ENCODE results near the gene GNB3.

Gene GNB3

GRCh38 chr12:6837370-6838060, 3.2 kb upstream of the GNB3 start:
- DNase-seq (ENCODE audit: low read depth), result no peak

GRCh38 chr12:6838854-6839253, 1.9 kb upstream of the GNB3 start:
- no peak for DNase-seq (ENCODE audit: low read depth)

- no peak for DNase-seq (ENCODE audit: low read depth)
Measured at GRCh38 chr12:6839482-6840201, 1.1 kb upstream of the GNB3 start.

- no peak for DNase-seq (ENCODE audit: low read depth)
Measured at GRCh38 chr12:6840330-6840729, 395 bp upstream of the GNB3 start.

- no peak for DNase-seq (ENCODE audit: low read depth)
Measured at GRCh38 chr12:6842075-6842474, 1.4 kb downstream of the GNB3 start.

GRCh38 chr12:6843118-6843902, 2.6 kb downstream of the GNB3 start:
- DNase-seq (ENCODE audit: low read depth), result no peak

- DNase-seq (ENCODE audit: low read depth), result no peak
Measured at GRCh38 chr12:6845395-6845794, 4.7 kb downstream of the GNB3 start.

GRCh38 chr12:6846316-6846869, 5.7 kb downstream of the GNB3 start:
- no peak for DNase-seq (ENCODE audit: low read depth)

GRCh38 chr12:6847676-6848075, 7.0 kb downstream of the GNB3 start:
- no peak for DNase-seq (ENCODE audit: low read depth)

GRCh38 chr12:6849427-6849826, 8.7 kb downstream of the GNB3 start:
- DNase-seq (ENCODE audit: low read depth), result no peak

GRCh38 chr12:6849976-6850560, 9.3 kb downstream of the GNB3 start:
- no peak for DNase-seq (ENCODE audit: low read depth)

GRCh38 chr12:6850796-6851152, 10.0 kb downstream of the GNB3 start:
- peak; percentile 81 for DNase-seq (ENCODE audit: low read depth)

GRCh38 chr12:6851153-6851920, 10.6 kb downstream of the GNB3 start, which contains the start of gene CDCA3:
Gene CDCA3 (minus strand): TSS chr12:6851286. CDS start chr12:6850952, 334 bp downstream.
- DNase-seq (ENCODE audit: low read depth), result peak; percentile 99

GRCh38 chr12:6851921-6852650, 11.4 kb downstream of the GNB3 start, which contains the start of gene USP5:
Gene USP5 (plus strand): TSS chr12:6852150. CDS start chr12:6852180, 30 bp downstream.
- DNase-seq (ENCODE audit: low read depth), result peak; percentile 100

- DNase-seq (ENCODE audit: low read depth), result peak; percentile 85
Measured at GRCh38 chr12:6852651-6853354, 12.1 kb downstream of the GNB3 start.

GRCh38 chr12:6853626-6854025, 12.9 kb downstream of the GNB3 start:
- peak; percentile 32 for DNase-seq (ENCODE audit: low read depth)

- peak; percentile 57 for DNase-seq (ENCODE audit: low read depth)
Measured at GRCh38 chr12:6854036-6854435, 13.3 kb downstream of the GNB3 start.

GRCh38 chr12:6855322-6855721, 14.6 kb downstream of the GNB3 start:
- no peak for DNase-seq (ENCODE audit: low read depth)

GRCh38 chr12:6858799-6859198, 18.1 kb downstream of the GNB3 start:
- DNase-seq (ENCODE audit: low read depth), result no peak

GRCh38 chr12:6860116-6860515, 19.4 kb downstream of the GNB3 start:
- no peak for DNase-seq (ENCODE audit: low read depth)
